Suppressor macrophage treated with lipopolysaccharide for 1 hour (primary cell): Measurements from ENCODE around the gene CD47.

Experiments
- DNase-seq, 3 donors: peaks; one replicate each; pipeline ENCODE4 v3.0.0-alpha.2; 2020 to 2022

Gene CD47

GRCh38 chr3:108046247-108046646 lies 44.6 kb downstream of the CD47 start:
- DNase-seq: no peak

GRCh38 chr3:108044699-108045098 lies 46.1 kb downstream of the CD47 start:
- DNase-seq: no peak

GRCh38 chr3:108042300-108042699 lies 48.5 kb downstream of the CD47 start:
- no peak for DNase-seq

GRCh38 chr3:108041253-108041652 lies 49.6 kb downstream of the CD47 start:
- DNase-seq: no peak

DNA sequence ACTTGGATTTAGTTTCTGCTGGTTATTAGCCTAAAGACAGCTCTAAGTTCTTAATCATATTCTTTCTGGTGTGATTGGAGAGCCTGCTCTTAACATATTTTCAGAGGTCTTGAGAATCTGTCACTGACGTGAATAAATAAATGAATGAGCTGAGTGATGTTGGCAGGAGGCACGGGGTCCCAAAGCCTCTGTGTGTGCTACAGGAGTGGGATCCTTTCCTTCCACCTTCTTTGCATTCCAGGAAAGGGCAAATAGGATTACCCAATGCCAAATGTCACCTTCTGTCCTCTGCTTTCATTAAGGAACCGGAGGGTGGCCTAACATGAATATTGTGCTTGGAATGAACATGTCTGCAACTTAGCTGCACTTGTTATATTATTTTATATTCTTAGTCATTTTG lies 53.1 kb downstream of the CD47 start:
- no peak for DNase-seq

GRCh38 chr3:108036984-108037741 lies 53.7 kb downstream of the CD47 start:
- peak; percentile 45 to 63 (median 55) for DNase-seq

DNA sequence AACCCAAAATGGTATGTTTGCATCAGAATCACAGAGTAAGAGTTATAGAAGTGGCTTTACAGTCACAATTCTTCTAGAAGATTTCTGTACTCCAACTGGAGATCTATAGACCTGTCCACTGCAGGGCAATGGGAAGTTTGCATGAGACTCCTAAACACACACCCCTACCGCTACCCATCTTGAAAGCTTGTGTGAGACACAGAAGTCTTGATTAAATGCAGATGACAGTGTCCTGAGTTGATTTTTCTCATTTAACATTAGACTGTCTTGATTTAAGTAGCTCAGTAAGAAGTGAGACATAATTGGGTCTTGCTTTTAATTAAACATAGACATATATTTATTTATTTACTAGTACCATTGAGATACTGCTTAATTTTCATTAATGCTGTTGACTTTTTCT lies 54.4 kb downstream of the CD47 start:
- DNase-seq: no peak

- DNase-seq: peak; percentile 53 to 67 (median 61)
These were observed 55.1 kb downstream of the CD47 start for GRCh38 chr3:108035751-108036150.

GRCh38 chr3:108031895-108032294 lies 58.9 kb downstream of the CD47 start:
- peak; percentile 40 to 65 (median 57) for DNase-seq

DNA sequence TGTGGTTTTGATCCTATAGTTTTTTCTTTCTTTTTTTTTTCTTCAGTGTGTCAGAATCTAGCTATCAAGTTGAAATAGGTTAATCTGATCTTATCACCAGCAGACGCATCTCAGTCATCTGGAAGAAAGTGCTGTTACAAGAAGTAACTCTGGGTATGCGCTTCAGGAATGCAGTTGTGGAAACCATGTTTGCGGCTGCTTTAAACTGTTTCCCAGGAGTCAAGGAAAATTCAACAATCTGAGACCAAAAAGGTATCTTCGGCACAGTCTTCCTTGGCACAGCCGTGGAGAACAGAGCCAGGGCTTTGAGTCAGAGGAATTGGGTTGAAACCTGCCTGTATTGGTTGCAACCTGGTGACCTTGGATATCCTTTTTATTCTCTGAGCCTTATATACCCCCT lies 59.9 kb downstream of the CD47 start:
- no peak for DNase-seq

DNA sequence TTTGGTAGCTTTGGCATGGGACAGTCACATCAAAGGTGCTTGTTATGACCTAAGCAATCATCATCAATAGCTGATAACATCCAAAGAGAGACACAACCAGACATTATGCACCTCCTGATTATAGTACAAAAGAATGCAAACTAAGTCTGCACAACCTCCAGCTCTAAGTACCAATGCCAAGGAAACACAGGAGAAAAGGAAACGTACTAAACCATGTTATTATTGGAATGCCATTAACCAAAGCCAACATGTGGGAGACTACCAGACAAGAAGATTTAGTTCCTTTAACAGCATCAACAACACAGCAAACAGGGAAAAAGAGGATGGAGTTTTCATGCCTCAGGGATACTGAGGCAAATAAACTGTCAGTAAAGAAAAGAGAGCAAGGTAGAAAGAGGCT lies 61.4 kb downstream of the CD47 start:
- no peak for DNase-seq

GRCh38 chr3:108028896-108029295 lies 61.9 kb downstream of the CD47 start:
- DNase-seq: no peak

- DNase-seq: no peak
These were observed 65.7 kb downstream of the CD47 start for GRCh38 chr3:108025177-108025576.

- DNase-seq: peak in 2 of 3 donors; percentile 52 to 54
These were observed 66.5 kb downstream of the CD47 start for GRCh38 chr3:108024146-108024850.

DNA sequence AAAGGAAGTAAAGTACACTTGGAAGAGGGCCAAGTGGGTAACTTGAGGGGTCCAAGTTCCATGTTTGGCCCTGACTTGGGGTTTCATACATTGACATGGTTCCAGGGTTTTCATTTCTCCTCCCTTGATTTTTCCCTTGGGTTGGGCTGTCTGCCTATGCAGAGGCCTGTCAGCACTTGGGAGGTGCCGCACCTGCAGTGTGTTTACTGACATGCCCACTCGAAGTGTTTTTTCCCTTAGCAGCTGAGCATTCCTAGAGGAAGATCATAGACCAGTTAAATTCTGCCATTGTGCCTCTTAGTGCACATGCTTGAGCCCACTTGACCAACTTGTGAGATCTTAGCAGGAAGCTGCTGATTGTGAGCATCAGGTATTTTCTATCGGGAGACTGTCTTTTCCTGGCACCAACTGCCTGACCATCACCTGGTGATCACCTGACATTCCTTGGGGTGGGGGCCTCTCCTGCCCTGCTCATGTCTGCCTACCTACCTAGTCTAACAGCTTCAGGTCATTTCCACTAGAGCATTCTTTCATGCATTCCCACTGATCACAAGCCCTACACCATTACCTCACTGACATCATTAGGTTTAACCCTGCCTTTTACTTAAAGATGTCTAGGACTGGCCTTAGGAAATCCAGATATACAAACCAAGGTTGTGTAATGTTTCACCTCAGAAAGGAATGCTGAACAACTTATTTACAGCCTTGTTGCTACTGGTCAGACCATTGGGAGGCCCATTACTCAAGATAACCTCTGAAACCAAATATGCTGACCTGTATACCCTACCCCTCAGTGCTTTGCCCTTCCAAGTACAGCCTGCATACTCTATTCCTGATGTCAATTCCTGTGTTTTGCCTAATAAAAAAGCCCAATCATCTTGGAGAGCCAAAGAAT lies 68.3 kb downstream of the CD47 start:
- DNase-seq: no peak

- DNase-seq: no peak
These were observed 69.3 kb downstream of the CD47 start for GRCh38 chr3:108021533-108021932.

DNA sequence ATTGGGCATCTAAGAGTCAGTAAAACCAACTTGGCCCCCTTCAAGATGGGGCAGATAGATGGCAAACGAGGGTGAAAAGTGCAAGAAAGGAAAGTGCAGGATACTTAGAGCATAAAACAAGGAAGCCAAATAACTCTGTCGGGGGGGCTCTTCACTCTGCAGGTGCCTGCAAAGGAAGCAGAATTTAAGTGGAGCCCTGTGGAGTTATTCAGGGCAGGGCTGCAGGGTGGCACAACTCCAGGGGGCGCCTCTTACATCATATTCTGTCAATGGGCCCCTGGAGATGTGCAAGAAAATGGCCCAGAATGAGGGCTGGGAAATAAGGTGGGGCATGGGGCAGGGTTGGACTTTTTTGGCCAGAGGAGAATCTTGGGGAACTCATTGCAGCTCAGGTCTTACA lies 69.7 kb downstream of the CD47 start:
- DNase-seq: no peak

GRCh38 chr3:108018552-108018951 lies 72.3 kb downstream of the CD47 start:
- no peak for DNase-seq

DNA sequence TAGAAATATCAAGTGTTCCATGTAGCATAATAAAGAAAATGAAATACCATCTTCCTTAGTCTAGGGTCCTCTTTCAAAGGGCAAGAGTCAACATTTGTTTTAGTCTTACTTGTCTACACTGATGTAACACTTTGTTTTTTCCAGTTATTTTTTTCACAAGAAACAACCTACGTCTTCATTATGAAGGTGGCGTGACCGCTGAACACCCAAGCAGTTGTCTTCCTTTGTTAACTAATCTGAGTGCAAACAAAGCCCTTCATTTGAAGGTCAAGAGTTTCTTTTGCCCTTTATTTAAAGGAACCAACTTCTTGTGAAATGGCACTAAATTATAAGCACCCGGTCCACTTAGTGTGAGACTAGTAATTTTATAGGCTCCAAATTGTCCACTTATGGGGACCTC lies 73.2 kb downstream of the CD47 start:
- no peak for DNase-seq

DNA sequence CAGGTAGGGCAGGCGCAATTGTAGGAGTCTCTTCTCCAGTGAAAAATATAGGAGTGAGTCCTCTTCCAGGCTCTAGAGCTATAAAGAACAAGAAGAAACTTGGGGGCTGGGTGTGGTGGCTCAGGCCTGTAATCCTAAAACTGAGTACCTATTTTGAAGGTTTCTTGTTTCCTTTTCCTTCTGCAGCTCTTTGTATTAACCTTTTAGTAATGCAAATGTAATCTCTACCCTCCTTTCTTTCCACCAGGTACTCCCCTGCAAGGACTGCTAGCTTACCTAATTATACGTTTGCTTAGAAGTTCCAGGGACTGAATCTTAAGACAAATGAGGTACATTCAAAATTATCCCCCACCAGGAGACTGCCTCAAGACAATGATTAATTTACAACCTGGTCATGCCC lies 75.9 kb downstream of the CD47 start:
- DNase-seq: no peak

- no peak for DNase-seq
These were observed 77.4 kb downstream of the CD47 start for GRCh38 chr3:108013141-108014055.

DNA sequence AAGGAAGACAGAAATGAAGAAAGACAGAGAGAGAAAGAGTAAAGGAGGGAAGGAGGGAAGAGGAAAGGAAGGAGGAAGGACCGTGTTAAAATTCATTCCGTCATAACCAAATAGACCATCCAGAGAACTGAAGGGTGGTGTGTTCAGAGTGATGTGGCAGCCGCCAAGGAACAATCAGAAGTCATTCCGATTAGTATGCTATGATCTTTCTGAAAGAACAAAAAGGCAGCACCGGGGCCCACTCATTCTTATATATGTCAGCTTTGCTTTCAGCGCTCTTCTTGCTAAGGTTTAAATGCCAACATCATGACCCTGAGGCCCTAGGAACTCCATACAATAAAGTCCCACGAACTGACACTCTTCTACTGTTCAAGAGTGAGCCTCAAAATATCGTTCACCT lies 78.5 kb downstream of the CD47 start:
- DNase-seq: no peak
